ENCODE results near the gene TMEM184A.
"Not testable (repeated sequence)": the region's sequence is repeated elsewhere in the genome, so short reads cannot be mapped to it uniquely, and the experiment has no call there.

The TMEM184A gene

DNA sequence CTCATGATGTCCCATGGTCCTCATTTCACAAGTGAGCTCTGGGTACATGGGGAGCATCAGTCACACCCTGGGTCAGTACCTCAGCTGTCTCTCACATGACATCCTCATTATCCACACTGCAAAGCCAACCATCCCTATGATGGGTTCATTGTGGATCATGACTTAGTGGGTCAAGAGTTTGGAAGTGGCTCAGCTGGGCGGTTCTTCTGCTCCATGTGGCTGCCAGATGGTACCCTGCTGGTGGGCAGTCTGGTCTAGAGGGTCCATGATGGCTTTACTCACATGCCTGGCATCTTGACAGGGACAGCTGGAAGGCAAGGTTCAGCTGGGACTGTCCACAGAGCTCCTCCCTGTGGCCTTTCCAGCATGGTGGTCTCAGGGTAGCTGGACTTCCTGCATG is 33.0 kb upstream of the TMEM184A start:
- DNase-seq: no peak

DNA sequence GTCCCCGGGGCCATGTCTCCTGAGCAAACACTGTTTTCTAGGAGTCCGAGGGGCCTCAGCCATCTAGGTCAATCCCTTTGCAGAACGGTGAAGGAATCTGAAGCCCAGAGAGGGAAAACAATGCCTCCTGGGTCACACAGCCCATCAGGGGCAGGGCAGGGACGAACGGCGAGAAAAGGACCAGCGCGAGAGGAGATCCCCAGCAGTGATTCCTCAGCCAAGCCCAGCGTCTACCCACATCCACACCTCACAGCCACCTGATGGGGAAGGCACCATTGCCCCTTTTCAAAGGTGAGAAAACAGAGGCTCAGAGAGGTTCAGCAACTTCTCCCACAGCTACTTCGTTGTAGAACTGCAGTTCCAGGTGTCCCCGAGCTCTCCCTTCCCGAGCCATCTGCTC is 31.7 kb upstream of the TMEM184A start:
- DNase-seq: no peak

DNA sequence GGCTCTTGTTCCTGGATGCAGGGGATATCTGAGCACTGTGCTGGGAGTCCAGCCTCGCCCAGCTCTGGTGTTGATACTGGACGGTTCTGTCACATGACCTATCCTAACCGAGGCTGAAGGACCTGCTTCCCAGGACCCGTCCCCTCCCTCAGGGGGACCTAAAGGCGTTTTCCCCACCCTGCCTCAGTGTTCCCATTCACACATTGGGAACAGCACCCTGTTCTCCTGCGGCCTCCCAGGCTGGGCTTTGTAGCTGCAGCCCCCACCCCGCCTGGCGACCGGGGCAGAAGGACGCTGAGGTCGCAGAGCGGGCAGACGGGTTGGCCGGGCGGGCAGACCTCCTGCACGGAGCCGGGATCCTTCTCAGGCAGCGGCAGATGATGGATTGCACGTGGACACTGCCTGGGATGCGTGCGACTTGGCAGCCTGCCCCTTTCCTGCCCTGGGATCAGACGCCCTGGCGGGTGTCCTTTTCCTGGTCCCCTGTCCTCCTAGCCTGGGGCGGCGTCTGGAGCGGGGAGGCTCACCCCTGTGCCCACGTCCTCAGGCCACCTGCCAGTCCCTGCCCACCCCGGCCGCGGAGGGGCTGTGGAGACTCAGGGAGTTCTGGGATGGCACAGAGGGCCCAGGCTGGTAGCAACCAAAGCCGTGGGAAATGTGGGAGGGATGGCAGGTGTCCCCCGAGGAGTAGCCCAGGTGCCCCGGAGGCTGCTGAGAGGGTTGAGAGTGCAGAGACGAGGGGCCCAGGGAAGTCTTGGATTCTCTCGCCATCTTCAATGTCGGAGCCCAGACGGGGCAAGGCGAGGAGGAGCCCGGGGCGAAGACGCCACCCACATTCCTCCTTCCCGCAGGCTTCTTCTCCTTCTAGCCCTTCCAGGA is 31.1 kb upstream of the TMEM184A start:
- DNase-seq: no peak

DNA sequence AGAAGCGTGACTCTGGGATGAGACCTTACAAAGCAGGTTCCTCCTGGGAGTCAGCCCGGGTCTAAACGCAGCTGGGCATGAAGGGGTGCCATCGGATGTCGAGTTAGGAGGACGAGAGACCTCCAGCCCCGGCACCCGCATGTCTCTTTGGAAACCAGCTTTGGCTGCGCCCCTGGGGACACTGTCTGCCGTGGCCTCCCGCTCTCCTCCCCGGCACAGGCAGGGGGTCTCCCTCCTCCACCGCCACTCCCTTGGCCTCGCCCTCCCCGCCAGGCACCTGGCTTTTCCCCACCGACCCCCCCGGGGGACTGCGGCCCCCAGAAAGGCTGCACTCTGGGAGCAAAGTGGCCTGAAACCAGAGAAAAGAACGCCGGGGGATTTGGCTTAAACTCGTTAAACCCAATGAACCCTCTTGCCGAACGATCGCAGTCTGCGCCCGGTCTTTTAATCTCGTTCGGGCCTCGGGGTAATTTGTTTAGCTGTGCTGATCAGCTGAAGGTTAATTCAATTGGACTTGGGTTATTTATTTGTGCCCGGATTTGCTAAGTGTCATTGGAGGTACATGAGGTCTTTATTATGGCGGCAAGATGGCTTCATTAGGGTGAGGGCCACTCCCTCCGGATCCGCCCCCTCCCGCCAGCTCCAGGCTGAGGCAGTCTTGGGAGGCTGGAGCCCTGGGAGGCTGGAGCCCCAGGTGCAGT is 30.3 kb upstream of the TMEM184A start:
- DNase-seq: no peak

DNA sequence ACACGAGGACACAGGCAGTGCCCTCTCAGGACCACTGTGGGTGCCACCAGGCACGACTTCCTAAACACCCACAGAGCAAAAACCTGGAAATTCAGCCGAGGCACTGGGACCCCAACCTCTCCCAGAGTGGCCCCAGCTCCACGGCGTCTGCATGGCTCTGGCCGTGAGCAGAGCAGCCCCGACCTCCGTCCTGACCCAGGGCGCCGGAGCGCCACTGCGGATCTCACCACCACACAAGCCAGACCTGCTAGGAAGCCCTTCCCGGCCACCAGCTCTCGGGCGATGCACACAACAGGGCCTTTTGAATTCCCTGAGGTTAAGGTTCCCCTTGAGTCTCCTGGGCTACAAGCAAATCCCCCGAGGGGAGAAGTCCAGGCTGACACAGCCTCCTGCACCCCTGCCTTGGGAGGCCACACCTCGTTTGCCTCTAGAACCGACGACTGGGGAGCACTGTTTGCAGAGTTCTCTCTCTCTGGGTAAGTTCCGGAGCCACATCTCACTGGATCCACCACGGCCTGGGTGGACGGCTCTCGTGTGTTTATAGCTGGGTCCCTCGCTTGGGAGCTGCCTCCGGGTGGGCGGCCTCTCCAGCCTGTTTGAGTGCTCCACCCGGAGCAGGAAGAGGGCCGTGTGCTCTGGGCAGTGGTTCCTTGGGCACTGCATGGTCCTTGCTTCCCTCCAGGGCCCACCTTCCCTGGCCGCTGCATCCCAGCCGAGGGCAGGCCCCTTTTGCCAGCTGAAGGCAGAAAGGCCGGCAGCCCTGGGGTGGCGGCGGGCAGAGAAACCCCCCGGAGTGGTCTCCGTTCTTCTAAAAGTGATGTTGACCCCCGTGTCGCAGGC is 29.4 kb upstream of the TMEM184A start:
- DNase-seq: no peak

DNA sequence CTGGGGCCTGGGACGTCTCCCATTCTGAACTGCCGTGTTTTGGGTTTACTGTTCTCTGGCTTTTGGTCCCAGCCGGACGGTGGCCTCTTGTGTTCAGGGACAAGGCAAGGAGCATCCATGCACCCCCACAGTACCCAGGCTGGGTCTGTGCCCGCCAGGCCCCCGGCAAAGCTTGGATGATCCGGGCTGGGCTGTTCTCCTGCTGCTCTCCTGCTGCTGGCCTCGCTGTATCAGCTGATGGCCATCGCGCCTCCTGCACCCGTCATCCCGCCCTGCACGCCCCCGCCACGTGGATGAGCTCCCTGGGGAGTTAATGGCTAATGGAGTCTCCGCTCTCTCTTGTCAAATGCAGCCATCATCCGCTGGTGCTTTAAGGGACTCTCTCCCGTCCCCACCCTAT is 28.7 kb upstream of the TMEM184A start:
- DNase-seq: no peak

DNA sequence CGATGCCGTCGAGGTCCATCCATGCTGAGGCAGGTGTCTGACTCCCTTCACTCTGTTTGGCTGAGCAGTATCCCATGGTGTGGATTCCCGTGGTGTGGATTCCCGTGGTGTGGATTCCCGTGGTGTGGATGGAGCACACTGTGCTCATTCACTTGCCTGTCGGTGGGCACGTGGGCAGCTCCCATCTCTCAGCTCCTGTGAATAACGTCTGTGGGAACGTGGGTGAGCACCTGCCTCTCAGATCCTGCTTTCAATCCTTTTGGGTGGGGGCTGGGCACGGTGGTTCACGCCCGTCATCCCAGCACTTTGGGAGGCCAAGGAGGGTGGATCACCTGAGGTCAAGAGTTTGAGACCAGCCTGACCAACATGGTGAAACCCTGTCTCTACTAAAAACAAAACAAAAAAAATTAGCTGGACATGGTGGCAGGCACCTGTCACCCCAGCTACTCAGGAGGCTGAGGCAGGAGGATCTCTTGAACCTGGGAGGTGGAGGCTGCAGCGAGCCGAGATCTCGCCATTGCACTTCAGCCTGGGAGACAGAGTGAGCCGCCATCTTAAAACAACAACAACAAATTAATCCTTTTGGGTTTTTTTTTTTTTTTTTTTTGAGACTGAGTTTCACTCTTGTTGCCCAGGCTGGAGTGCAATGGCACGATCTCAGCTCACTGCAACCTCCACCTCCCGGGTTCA is 27.4 kb upstream of the TMEM184A start:
- not testable (repeated sequence) for DNase-seq

DNA sequence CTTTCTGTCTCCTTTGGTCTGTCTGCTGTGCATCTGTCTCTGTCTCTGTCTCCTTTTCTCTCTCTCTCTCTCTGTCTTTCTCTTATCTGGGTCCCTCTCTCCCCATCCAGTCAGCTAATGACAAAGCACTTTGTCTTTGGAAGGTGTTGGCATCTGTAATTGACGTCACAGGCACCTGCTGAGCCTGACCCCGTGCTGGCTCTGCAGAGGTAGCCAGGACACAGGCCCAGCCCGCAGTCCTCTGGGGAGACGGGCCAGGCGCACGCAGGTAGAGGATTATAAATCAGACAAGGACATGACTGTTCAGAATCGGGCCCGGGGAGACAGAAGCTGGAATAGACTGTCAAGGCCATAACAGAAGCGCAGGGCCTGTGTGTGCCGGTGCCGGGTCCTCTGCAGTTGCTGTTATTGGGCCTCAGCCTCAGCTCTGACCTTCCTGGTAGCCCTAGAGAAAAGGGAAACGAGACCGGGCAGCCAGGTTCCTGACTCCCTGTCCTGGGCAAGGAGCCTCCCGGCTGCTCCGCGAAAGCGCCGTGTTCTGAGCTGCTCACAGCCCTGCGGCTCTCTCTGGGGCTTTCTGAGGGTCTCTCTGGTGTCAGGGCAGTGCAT is 24.5 kb upstream of the TMEM184A start:
- DNase-seq: no peak

DNA sequence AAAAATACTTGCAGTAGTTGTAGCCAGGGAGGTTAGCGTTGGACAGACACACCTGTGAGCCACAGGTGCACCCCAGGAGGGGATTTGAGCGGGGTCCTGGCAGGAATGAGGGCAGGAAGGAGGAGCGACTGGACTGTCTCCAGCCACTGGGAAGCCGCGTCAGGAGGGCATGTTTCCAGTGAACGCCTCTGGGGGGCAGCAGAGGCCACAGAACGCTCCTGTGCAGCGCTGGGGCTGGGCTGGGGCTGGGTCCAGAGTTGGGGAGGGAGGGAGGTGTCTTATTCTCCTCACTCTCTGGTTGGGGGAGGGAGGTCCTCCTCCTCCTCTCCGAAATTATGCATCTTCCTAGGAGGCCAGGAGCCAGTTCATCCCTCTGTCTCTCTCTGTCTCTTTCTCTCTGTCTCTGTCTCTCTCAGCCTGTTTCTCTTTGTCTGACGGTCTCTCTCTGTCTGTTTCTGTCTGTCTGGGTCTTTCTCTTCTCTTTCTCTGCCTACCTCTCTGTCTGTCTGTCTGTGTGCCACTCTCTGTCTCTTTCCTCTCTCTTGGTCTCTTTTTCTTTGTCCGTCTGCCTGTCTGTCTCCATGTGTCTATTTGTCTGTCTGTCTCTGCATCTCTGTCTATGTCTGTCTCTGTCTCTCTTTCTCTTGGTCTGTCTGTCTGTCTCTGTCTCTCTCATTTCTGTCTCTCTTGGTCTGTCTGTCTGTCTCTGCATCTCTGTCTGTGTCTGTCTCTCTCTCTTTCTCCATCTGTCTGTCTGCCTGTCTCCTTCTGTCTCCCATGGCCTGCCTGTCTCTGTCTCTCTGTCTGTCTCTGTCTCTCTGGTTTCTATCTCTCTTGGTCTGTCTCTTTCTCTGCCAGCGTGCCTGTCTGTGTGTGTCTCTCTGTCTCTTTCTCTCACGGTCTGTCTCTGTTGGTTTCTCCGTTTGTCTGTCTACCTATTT is 23.7 kb upstream of the TMEM184A start:
- DNase-seq: peak; percentile 36

DNA sequence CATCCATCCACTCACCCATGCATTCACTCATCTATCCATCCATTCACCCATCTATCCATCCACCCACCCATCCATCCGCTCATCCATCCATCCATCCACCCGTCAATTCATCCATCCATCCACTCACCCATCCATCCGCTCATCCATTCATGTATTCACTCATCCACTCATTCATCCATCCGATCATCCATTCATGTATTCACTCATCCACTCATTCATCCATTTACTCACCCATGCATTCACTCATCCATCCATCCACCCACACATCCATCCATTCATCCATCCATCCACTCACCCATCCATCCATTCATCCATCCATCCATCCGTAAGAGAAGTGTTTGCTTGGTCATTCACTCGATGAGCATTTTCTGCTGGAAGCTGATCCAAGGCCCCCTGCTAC is 22.5 kb upstream of the TMEM184A start:
- DNase-seq: no peak

DNA sequence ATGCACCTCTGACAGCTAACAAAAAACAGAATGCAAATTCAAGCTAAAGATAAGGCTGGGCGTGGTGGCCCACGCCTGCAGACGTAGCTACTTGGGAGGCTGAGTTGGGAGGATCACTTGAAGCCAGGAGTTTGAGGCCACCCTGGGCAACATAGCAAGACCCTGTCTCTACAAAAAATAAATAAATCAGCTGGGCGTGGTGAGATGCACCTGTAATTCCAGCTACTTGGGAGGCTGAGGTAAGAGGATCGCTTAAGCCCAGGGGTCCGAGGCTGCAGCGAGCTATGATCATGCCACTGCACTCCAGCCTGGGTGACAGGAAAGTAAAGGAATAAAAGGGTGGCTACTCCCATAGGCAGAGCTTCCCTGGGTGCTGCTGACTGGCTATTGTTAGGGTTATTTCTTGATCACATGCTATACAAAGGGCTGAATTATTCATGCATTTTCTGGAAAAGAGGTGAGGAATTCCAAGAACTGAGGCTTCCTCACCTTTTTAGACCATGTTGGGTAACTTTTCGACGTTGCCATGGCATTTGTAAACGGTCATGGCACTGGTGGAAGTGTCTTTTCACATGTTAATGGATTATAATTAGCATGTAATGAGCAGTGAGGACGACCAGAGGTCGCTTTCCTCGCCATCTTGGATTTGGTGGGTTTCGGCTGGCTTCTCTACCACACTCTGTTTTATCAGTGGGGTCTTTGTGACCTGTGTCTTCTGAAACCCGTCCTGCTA is 20.7 kb upstream of the TMEM184A start:
- no peak for DNase-seq

DNA sequence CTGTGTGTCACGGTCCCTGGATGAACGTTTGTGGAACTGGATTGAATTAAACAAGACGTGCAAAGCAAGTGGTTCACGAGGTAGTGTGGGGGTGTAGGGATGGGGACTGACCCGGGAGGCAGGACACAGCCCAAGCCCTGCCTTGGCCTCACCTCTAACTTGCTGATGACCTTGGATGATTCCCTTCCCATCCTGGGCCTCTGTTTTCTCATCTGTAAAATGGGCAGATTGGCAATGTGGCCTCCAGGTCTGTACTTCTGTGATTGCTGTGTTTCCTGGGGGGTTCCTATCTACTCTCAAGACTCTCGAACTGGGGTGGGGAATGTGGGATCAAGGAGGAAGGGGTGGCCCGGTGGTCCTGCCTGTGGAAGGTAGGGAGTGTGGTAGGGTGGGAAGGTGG is 19.8 kb upstream of the TMEM184A start:
- DNase-seq: no peak

DNA sequence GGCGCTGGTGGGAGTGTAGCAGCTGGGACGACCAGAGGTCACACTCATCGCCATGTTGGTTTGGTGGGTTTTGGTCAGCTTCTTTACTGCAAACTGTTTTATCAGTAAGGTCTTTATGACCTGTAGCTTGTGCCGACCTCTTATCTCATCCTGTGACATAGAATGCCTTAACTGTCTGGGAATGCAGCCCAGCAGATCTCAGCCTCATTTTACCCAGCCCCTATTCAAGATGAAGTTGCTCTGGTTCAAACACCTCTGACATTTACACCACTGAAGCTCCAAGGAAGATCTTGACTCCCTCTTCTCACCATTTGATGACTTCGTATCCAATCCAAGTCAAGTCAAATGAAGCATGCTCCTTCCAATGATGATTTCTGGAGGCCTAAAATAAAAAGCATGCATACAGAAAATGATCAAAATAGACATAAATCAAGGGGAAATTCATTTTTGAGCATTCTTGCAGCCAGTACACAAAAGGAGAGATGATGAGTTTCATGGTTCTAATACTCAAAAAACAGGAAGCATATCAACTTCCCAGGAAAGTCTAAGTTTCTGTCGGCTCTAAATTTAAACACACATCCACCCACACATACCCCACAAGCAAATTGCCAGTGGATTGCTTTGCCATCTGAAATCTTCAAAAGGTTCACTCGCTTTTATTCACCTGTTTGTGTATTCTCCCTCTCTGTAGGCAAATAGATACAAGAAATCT is 16.3 kb upstream of the TMEM184A start:
- no peak for DNase-seq

DNA sequence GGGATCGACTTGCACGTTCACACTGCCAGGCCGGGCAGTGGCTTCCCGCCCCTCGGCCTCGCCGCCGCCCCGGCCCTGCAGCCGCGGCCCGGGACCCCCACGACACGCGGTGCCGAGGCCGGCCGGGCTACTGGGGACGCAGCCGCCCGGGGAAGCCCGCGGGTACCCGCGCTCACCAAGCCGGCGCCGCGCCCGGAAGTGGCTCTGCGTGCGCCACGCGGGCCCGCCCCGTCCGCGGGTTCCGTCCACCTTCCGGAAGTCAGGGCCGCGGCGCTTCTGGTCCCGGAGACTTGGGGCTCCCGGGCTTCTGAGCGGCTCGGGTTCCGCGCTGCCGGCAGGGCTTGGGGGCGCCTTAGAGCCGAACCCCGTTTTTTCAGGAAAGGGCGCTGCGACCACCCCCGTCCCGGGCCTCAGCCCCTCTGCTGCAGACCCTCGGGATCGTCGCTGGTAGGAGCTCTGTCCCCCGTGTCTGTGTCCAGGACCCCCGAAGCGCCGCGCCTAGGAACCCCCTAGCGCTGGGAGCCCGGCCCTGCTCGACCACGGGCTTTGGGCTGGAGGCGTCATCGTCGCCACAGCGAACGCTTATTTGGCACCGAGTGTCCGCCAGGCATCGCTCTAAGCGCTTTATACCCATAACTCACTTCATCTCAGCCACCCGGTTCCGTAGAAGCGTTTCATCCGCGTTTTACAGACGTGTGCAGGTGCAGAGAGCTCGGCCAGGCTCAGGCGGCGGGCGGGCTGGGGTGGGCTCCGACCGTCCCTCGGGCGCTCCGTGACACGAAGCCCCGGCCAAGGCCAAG is 14.0 kb upstream of the TMEM184A start, which contains the start of gene PSMG3:
Gene PSMG3 (minus strand): TSS at position 200 of the 800 bp plus-strand sequence. CDS start 693 bp downstream, outside the sequence.
- DNase-seq: peak; percentile 90

DNA sequence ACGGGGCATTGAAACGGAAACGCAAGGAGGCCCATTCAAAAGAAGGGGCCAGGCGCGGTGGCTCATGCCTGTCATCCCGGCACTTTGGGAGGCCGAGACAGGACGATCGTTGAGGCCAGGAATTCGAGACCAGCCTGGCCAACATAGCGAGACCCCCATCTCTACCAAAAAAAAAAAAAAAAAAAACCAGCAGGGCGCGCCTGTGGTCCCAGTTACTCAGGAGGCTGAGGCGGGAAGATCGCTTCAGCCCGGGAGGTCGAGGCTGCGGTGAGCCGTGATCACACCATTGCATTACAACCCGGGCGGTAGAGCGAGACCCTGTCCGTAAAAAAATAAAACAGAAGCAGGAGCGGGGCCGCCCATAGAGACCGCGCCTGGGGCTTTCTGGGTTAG is 13.4 kb upstream of the TMEM184A start:
- DNase-seq: no peak

DNA sequence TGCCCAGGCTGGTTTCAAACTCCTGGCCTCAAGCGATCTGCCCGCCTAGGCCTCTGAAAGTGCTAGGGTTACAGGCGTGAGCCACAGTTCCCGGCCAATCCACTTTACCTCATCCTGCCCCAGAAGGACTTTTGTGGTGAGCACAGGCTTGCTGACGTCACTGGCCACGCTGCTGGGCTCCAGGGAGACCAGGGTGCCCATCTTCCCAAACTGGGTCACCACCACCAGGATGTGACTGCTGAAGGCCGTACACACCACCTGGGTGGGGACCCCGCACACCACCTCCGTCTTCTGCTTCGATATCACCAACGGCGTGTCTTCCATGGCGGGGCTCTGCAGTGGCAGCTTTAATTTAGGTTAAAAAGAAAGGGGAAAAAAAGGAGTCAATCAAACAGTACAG is 13.0 kb upstream of the TMEM184A start:
- DNase-seq: no peak

DNA sequence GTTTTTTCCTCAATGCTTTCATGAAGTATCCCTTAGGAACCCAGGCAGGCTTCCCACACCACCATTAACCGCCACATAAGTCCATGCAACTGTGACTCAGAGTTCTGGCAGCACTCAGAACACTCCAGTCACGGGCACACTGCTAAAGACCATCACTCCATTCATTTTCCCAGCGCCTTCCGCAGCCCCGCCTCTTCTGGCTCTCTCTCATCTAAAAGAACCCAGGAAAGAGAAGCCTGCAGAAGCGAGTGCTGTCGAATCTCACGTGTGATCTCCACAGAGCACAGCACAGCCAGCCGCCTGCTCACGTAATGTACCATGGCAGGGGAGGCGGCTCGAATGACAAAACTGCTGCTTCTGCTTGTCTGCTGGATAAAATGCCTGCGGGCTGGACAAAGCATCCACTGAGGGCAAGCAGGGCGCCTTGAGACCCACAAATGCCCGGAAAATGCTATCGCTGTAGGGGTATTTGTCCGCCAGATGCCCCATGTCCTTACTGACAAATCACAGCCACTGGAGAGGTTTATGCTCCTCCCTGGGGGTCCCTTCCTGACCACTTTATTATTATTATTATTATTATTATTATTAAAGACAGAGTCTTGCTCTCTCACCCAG is 12.0 kb upstream of the TMEM184A start:
- DNase-seq: no peak

DNA sequence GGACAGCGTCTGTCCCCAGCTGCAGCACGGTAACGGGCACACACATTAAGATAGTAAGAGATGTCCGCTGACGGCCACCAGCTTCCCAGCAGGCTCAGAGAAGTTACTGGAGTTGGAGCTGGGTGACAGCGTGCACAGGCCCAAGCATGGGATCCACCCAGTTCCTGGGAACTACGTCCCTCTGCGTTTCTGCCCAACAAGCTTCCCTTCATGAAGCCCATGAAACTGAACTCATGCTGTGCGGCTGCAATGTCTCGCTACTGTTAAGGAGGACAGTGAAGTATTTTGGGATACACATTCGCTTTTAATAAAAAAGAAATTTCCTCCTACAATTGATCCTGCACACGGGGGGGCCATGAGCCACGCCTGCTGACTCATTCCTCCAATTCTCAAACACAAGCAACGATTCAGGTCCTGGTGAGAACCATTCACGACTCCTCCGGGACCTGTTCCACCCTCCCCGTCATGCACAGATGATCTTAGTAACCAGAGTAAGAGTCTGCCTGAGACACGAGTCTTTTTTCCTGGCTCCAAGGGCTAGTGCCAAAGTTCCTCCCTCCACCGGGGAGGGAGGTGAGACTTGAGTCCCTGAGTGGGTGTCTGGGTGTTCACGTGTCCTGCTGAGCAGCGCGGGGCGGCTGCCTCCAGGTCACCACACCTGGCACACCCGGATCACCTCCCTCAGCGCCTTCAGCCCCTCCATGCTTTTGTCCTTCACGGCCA is 11.2 kb upstream of the TMEM184A start:
- no peak for DNase-seq

Measured in NCI-H1092 (cell line).